HEK293 (cell line): ENCODE results near the gene GABBR2.

ENCODE experiments used
- GLIS2 ChIP-seq: fragments of 450-650 bp; formaldehyde crosslinking; IDR thresholded peaks from 2 replicates; pipeline ENCODE4 v1.5.1; 2016; ENCODE audit warnings: missing biosample characterization, missing genetic modification characterization
- KLF1 ChIP-seq: fragments of 450-650 bp; formaldehyde crosslinking; IDR thresholded peaks from 2 replicates; pipeline ENCODE4 v1.5.1; 2016; ENCODE audit warnings: missing biosample characterization, missing genetic modification characterization
- RBAK ChIP-seq: fragments of 450-650 bp; formaldehyde crosslinking; IDR thresholded peaks from 2 replicates; pipeline ENCODE4 v1.5.1; 2016; ENCODE audit warnings: missing biosample characterization, missing genetic modification characterization
- ZNF654 ChIP-seq: fragments of 450-650 bp; formaldehyde crosslinking; IDR thresholded peaks from 2 replicates; pipeline ENCODE4 v1.5.1; 2016; ENCODE audit warnings: low read depth, missing biosample characterization, missing genetic modification characterization
- TF ChIP-seq, protein P1 (sequence below): fragments of 450-650 bp; formaldehyde crosslinking; IDR thresholded peaks from 2 replicates; pipeline ENCODE4 v1.5.1; 2016; ENCODE audit warnings: missing biosample characterization, missing genetic modification characterization
- TF ChIP-seq, protein P2 (sequence below): fragments of 450-650 bp; formaldehyde crosslinking; IDR thresholded peaks from 2 replicates; pipeline ENCODE4 v1.5.1; 2016; ENCODE audit warnings: missing biosample characterization, missing genetic modification characterization
- TF ChIP-seq, protein P3 (sequence below): fragments of 450-650 bp; formaldehyde crosslinking; IDR thresholded peaks from 2 replicates; pipeline ENCODE4 v1.5.1; 2016; ENCODE audit warnings: missing biosample characterization, missing genetic modification characterization
- TF ChIP-seq, protein P4 (sequence below): sonication (generic); formaldehyde crosslinking; IDR thresholded peaks from 2 replicates; pipeline ENCODE4 v1.8.1; 2022; ENCODE audit warnings: mild to moderate bottlenecking, moderate library complexity, missing genetic modification reagents
- TF ChIP-seq, protein P5 (sequence below): fragments of 450-650 bp; formaldehyde crosslinking; conservative IDR thresholded peaks from 2 replicates; pipeline ENCODE4 v1.5.1; 2016; ENCODE audit warnings: low read depth, missing biosample characterization, missing genetic modification characterization

DNA sequence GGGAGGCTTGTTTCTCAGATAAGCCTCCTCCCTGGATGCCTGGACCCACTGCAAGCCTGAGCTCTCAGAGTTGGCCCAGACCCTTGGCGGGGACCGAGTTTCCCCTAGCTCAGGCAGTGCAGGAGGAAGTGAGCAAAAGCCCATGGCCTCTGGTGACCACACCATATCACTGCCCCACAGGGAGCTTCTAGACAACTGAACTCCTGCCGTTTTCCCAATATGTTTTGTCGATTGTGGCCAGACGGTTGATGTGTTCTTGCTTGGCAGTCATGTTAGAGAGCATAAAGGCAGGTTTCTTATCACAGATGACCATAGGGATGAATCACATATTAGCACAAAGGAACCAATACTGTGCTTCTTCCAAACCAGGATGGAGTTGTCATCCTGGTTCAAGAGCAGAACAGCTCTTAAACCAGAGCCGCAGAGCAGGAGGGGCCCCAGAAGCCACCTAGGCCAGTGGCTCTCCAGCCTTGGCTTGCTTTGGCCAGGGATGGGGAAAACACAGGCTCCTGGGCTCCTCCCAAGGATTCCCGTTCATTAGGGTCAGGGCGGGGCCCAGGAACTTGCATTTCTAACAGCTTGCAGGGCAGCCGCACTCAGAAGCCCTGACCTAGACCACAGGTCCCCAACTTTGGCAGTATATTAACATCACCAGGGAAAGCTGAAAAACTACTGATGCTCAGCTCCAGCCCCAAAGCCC, 340.2 kb downstream of the GABBR2 start:
- TF ChIP-seq GLIS2 (no peak), KLF1 (no peak), RBAK (tag by site-specific recombination) (no peak), ZNF654 (tag by site-specific recombination) (no peak)
- TF ChIP-seq, protein P1, sequence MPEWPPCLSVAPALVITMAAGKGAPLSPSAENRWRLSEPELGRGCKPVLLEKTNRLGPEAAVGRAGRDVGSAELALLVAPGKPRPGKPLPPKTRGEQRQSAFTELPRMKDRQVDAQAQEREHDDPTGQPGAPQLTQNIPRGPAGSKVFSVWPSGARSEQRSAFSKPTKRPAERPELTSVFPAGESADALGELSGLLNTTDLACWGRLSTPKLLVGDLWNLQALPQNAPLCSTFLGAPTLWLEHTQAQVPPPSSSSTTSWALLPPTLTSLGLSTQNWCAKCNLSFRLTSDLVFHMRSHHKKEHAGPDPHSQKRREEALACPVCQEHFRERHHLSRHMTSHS (tag by site-specific recombination): no peak
- TF ChIP-seq, protein P2, sequence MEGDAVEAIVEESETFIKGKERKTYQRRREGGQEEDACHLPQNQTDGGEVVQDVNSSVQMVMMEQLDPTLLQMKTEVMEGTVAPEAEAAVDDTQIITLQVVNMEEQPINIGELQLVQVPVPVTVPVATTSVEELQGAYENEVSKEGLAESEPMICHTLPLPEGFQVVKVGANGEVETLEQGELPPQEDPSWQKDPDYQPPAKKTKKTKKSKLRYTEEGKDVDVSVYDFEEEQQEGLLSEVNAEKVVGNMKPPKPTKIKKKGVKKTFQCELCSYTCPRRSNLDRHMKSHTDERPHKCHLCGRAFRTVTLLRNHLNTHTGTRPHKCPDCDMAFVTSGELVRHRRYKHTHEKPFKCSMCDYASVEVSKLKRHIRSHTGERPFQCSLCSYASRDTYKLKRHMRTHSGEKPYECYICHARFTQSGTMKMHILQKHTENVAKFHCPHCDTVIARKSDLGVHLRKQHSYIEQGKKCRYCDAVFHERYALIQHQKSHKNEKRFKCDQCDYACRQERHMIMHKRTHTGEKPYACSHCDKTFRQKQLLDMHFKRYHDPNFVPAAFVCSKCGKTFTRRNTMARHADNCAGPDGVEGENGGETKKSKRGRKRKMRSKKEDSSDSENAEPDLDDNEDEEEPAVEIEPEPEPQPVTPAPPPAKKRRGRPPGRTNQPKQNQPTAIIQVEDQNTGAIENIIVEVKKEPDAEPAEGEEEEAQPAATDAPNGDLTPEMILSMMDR: no peak
- TF ChIP-seq, protein P3, sequence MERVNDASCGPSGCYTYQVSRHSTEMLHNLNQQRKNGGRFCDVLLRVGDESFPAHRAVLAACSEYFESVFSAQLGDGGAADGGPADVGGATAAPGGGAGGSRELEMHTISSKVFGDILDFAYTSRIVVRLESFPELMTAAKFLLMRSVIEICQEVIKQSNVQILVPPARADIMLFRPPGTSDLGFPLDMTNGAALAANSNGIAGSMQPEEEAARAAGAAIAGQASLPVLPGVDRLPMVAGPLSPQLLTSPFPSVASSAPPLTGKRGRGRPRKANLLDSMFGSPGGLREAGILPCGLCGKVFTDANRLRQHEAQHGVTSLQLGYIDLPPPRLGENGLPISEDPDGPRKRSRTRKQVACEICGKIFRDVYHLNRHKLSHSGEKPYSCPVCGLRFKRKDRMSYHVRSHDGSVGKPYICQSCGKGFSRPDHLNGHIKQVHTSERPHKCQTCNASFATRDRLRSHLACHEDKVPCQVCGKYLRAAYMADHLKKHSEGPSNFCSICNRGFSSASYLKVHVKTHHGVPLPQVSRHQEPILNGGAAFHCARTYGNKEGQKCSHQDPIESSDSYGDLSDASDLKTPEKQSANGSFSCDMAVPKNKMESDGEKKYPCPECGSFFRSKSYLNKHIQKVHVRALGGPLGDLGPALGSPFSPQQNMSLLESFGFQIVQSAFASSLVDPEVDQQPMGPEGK (tag by site-specific recombination): no peak
- TF ChIP-seq, protein P4, sequence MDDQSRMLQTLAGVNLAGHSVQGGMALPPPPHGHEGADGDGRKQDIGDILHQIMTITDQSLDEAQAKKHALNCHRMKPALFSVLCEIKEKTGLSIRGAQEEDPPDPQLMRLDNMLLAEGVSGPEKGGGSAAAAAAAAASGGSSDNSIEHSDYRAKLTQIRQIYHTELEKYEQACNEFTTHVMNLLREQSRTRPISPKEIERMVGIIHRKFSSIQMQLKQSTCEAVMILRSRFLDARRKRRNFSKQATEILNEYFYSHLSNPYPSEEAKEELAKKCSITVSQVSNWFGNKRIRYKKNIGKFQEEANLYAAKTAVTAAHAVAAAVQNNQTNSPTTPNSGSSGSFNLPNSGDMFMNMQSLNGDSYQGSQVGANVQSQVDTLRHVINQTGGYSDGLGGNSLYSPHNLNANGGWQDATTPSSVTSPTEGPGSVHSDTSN: no peak
- TF ChIP-seq, protein P5, sequence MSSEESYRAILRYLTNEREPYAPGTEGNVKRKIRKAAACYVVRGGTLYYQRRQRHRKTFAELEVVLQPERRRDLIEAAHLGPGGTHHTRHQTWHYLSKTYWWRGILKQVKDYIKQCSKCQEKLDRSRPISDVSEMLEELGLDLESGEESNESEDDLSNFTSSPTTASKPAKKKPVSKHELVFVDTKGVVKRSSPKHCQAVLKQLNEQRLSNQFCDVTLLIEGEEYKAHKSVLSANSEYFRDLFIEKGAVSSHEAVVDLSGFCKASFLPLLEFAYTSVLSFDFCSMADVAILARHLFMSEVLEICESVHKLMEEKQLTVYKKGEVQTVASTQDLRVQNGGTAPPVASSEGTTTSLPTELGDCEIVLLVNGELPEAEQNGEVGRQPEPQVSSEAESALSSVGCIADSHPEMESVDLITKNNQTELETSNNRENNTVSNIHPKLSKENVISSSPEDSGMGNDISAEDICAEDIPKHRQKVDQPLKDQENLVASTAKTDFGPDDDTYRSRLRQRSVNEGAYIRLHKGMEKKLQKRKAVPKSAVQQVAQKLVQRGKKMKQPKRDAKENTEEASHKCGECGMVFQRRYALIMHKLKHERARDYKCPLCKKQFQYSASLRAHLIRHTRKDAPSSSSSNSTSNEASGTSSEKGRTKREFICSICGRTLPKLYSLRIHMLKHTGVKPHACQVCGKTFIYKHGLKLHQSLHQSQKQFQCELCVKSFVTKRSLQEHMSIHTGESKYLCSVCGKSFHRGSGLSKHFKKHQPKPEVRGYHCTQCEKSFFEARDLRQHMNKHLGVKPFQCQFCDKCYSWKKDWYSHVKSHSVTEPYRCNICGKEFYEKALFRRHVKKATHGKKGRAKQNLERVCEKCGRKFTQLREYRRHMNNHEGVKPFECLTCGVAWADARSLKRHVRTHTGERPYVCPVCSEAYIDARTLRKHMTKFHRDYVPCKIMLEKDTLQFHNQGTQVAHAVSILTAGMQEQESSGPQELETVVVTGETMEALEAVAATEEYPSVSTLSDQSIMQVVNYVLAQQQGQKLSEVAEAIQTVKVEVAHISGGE: no peak
